Stimulated activated CD8-positive, alpha-beta memory T cell treated with anti-CD3 and anti-CD28 coated beads, Interleukin-15, amount 100 ng/mL, for 24 hours (primary cell): Measurements from ENCODE around the gene KNDC1.
"Not testable (repeated sequence)": the region's sequence is repeated elsewhere in the genome, so short reads cannot be mapped to it uniquely, and the experiment has no call there.

Source experiments
- DNase-seq: peaks from one replicate; pipeline ENCODE4 v3.0.0-alpha.2; 2020; ENCODE audit warnings: low read depth

Gene KNDC1

GRCh38 chr10:133159950-133160825, at the start of gene KNDC1:
KNDC1 (plus strand) TSS chr10:133160219; CDS start chr10:133160468, 249 bp downstream.
- no peak for DNase-seq

- no peak for DNase-seq
Observed at GRCh38 chr10:133110609-133111275, 49.3 kb upstream of the KNDC1 start.

- DNase-seq = not testable (repeated sequence)
Observed at GRCh38 chr10:133111640-133112039, 48.4 kb upstream of the KNDC1 start.

GRCh38 chr10:133113146-133113830, 46.7 kb upstream of the KNDC1 start:
- DNase-seq = no peak

- no peak for DNase-seq
Observed at GRCh38 chr10:133113847-133114246, 46.2 kb upstream of the KNDC1 start.

- no peak for DNase-seq
Observed at GRCh38 chr10:133114251-133114650, 45.8 kb upstream of the KNDC1 start.

GRCh38 chr10:133114726-133115452, 45.1 kb upstream of the KNDC1 start:
- no peak for DNase-seq

GRCh38 chr10:133115453-133115842, 44.6 kb upstream of the KNDC1 start:
- no peak for DNase-seq

GRCh38 chr10:133115976-133116375, 44.0 kb upstream of the KNDC1 start:
- DNase-seq = no peak

GRCh38 chr10:133116455-133116854, 43.6 kb upstream of the KNDC1 start:
- no peak for DNase-seq

GRCh38 chr10:133117036-133117687, 42.9 kb upstream of the KNDC1 start:
- no peak for DNase-seq

GRCh38 chr10:133117688-133118071, 42.3 kb upstream of the KNDC1 start:
- no peak for DNase-seq

GRCh38 chr10:133121479-133121878, 38.5 kb upstream of the KNDC1 start:
- DNase-seq = no peak

- DNase-seq = no peak
Observed at GRCh38 chr10:133122171-133122935, 37.7 kb upstream of the KNDC1 start.

- DNase-seq = no peak
Observed at GRCh38 chr10:133123050-133123745, 36.8 kb upstream of the KNDC1 start.

- DNase-seq = no peak
Observed at GRCh38 chr10:133123746-133124356, 36.2 kb upstream of the KNDC1 start.

- no peak for DNase-seq
Observed at GRCh38 chr10:133124357-133125211, 35.4 kb upstream of the KNDC1 start.

- DNase-seq = no peak
Observed at GRCh38 chr10:133125901-133126300, 34.1 kb upstream of the KNDC1 start.
